ENCODE results near the gene ANKMY1.

- no peak for TF ChIP-seq EZH2phosphoT487 (IDR thresholded peaks at IDR 0.05; ENCODE audit: insufficient read depth, low read depth)
- TF ChIP-seq EZH2 (IDR thresholded peaks at IDR 0.05; ENCODE audit: insufficient read depth, poor library complexity, severe bottlenecking), result no peak
Observed at GRCh38 chr2:240529344-240529999, 28.3 kb downstream of the ANKMY1 start.
